SKM-1 treated with dmso at 0.1 percent for 144 hours (cell line): Measurements from ENCODE around the gene TRAF3IP1.
A peak's percentile ranks its signal among the peaks of the same experiment; 100 is the strongest.
"Not testable (repeated sequence)": the region's sequence is repeated elsewhere in the genome, so short reads cannot be mapped to it uniquely, and the experiment has no call there.

ENCODE experiments used
- DNase-seq: peaks from one replicate; lab custom pipeline; 2025; ENCODE audit not compliant: unreplicated experiment; lab: John Stamatoyannopoulos, UW

TRAF3IP1 gene

DNA sequence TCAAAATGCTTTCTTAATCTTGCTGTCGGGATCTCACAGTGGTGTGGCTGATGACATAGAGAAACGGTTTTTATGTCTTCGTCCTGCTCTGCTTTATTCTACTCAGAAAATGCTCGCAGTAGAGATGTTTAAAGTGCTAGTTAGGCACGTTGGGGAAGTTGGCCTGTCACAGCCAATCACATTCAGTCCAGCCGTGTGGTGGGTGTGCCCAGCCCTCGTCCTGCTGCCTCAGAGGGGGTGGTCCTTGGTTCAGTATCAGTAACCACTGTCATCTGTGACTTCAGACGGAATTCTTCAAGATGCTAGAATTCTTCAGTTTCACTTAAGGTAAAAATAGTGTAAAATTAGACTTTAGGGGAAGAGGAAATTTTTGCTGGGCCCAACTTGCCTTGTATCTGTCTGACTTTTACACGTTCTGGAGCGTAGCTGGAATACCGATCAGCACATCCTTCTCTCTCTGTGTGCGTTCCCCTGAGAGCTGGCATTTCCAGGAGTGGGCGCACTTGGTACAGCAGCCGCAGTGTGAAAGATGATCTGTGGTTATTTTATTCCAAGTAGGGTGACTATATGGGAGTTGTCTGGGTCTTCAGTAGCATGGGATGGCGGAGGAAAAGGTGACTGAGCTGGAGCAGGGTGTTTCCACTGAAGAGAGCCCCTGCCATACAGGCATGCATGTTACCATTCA, 18.5 kb downstream of the TRAF3IP1 start:
- no peak for DNase-seq

DNA sequence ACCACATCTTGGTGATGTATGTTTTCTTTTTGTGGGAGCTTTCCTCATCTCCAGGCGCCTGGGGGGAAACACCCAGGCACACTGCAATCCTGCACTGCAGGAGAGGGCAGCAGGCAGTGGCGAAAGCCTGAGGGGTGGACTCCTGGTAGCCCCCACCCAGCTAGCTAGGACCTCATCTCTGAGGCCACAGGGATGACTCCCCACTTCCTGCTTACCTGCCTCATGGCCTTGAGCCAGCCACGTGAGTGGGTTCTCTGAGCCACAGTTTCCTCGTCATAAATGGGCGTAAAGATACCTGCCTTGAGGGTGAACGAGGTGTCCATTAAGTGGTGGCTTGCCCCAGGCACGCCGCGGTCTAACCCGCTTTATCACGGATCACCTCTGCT, 19.1 kb downstream of the TRAF3IP1 start:
- no peak for DNase-seq

DNA sequence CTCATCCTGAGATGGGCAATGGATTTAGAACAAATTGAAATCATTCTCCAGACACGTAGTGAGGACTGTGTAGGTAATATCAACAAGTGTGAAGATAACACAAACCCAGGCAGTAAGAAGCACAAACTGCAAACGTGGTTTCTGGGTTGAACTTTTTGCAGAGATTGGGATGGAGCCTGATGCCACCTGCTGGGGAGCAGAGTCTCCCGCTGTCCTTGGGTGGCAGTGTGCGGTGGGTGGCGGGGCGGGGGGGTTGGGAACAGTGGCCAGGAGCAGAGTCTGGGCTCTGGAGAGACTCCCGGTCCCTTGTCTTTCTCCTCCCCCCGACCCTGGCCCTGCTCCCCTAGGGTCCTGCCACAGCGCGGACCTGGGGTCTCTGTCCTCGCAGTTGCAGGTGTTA, 19.5 kb downstream of the TRAF3IP1 start:
- no peak for DNase-seq

DNA sequence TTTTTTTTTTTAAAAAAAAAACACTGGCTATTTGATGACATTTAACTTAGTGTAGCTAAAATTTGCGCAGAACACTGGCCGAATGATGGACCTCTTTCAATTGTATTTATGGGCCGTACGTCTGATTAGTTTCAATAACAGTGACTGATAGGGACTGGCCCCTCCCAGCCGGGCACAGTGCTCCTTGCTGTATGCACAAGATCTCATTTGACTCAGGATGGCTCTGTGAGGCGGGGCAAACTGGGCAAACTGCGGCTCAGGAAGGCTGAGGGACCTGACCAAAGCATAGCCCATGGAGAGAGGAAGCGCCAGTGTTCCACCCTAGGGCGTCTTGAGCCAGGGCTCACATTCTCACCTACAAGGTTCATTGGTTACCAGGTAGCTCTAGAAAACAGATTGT, 21.2 kb downstream of the TRAF3IP1 start:
- DNase-seq: no peak

DNA sequence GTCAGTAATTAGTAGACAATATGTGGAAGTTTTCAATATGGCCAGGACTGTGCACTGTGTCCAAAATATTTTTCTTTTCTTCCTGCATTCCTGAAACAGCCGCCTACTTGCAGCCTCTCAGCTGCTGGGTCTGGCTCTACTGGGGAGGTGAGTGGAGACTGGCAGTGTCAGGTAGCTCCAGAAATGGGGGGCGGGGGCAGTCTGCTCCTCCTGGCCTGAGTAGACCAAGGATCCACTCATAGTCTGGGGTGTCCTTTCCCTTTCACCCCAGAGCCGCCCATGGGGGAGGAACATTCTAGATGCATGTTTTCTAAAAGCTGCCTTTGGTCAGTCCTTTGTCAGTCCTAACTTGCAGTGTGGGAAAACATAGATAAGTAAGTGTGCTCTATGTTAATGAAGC, 23.7 kb downstream of the TRAF3IP1 start:
- no peak for DNase-seq

DNA sequence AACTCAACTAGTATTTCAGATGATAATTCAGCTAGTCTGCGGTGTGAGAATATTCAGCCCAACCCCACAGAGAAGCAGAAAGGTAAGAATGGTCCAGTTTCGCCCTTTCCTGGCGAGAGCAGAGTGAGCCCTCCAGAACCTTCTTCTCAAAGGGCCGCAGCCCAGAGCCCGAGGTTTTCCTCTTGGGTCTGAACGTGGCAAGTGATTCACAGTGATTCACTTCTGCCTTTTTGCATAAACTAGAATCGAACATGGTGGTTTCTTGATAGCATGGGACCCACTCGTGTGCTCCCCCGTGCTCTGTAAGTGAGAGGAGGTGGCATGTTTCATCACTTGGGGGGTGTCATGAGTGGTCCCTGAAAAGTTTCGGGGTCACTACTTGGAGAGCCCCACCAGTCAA, 24.2 kb downstream of the TRAF3IP1 start:
- no peak for DNase-seq

DNA sequence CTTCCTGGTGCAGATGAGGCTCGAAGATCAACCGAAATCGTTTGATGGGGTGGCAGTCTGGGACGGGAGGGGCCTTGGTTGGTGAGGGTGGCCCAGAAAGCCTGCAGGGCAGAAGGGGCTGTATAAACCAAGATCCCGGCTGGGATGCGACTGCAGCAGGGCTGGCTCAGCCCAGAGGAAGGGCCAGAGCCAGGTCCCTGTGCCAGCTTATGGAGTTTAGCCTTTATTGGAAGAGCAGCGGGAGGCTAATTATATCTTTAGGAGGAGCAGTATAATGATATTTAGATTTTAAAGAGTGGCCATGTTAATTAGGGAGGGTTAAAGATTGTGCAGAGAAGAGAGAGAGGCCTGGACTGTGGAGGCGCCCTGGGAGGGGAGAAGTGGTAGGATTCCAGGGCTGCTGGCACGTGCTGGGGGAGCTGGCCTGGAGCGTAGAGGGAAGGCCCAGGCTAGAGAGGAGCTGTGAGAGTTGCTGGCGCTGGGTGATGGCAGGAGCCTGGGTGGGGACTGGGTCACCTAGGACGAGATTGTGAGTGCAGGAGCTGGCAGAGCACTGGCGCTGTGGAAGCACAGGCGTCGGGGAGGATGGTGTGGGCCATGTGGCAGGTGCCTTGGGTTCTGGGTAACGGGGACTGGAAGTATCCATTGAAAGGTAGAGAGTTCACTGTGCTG, 25.1 kb downstream of the TRAF3IP1 start:
- DNase-seq: no peak

DNA sequence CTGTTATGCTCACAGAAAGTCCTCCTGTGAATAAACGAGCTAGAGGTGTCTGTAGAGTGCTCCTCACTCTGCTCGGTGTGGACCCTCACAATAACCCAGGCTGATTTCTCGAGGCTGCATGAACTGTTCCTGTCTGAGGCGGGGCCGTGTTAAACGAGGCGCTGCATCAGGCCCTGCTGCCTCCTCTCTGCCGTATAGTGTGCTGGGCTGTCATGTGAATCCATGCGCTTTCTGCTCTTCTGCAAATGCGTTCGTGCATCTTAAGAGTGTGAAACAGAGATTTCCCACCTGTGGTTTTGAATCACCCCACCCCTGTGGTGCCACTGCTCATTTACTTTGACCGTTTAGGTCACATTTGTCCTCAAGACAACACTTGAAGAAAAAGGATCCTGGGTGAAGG, 26.2 kb downstream of the TRAF3IP1 start:
- DNase-seq: no peak

DNA sequence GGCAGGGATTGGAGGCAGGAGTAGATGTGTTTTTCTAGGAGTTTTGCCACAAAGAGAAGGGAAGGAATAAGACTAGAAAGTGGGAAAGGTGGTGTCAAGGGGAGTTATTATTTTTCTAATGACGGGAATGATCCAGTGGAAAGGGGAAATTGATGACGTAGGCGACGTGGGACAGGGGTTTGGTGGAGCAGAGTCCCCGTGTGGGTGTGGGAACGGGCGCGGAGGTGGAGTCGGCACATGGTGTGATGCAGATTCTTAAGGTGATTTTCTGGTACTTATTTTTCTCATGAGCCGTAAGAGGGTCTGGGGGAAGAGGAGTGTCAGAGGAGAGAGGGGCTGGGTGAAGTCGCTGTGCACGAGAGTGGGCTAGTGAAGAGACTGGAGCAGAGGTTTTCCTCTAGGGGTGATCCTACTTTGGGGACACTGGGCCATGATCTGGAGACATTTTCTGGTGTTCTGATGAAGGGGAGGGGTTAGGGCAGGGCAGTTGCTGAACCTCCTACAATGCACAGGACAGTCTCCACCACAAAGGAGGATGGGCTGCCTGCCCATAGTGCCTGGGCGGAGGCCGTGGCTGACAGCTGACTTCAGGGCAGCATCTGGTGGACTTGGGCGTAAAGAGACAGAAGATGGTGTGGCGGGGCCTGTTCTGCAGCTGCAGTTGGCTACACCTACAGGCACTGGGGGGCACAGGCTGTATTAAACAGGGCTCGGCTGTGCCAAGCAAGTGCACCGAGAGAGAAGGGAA, 30.0 kb downstream of the TRAF3IP1 start:
- DNase-seq: no peak

DNA sequence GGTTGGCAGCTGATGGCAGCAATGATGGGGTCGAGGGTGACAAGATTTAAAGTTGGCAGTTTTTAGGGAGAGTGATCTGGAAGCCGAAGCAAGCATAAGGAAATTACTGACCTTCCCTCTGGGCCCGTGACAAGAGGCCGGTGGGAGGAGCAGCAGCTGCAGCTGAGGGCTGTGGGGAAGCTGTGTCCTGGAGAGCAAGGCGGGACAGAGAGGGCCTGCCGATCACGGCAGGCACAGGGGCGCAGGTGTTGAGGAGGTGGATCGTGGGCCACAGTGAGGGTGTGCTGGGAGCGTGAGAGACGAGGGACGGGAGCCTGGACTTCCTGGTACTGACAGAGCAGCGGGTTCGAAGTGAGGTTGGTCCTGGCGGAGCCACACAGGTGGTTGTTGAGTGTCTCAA, 31.0 kb downstream of the TRAF3IP1 start:
- no peak for DNase-seq

DNA sequence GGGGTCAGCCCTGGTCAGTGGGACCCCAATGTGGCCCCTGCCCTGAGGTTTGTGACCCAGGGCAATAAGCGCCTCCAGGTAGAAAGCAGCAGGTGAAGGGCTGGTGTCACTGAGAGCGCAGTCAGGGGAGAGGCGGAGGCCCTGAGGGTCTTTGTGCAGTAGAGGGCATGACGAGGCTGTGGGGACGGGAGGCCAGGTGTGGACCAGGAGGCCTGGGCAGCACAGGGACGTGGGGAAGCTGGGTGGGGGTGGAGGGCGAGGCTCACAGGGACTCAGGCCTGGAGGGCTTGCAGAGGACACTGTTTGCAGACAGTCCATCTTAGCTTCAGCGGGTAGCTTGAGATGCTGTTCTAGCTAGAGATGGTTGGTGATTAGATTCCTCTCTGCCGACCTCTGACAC, 32.0 kb downstream of the TRAF3IP1 start:
- no peak for DNase-seq

DNA sequence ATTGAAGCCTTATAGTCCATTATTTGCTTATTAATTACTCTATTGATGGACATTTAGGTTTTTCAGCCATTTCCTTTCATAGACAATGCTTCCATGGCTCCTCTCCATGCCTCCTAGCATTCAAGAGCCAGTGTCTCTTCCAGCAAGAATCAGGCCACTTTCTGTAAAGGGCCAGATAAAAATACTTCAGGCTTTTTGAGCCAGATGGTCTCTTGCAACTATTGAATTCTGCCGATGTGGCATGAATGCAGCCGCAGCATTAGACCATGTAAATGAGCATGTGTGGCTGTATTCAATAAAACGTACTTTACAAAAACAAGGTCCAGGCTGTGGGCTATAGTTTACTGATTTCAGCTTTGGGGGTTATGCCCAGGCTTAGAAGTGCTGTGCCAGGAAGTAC, 38.5 kb downstream of the TRAF3IP1 start:
- DNase-seq: no peak

DNA sequence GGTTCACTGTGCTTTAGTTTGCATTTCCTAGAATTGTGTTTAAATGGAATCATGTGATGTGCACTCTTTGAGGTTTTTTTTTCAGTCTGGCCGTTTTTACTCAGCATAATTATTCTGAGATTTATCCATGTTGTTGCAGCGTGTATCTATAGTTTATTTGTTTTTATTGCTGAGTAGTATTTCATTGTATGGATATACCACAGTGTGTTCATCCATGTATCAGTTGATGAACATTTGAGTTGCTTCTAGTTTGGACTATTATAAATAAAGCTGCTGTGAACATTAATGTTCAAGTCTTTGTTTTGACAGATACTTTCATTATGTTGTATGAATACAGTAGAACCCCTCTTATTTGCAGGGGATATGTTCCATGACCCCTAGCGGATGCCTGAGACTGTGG, 39.1 kb downstream of the TRAF3IP1 start:
- no peak for DNase-seq

DNA sequence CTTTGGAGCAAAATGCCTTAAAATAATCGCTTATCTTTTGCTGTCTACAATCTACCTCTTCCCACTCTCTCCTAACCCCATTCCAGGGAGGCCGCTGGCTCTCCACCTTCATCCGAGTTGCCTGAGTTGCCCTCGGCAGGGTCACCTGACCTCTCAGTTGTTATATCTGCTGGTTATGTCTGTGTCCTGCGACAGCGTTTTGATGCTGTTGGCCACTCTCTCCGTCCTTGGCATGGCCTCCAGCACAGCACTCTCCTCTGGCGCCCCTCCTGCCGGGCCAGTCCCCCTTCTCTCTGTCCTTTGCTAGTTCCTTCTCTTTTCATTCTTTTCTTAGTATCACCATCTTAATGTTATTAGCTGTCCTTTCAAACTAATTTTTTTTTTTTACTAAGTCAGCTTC, 41.6 kb downstream of the TRAF3IP1 start:
- no peak for DNase-seq

DNA sequence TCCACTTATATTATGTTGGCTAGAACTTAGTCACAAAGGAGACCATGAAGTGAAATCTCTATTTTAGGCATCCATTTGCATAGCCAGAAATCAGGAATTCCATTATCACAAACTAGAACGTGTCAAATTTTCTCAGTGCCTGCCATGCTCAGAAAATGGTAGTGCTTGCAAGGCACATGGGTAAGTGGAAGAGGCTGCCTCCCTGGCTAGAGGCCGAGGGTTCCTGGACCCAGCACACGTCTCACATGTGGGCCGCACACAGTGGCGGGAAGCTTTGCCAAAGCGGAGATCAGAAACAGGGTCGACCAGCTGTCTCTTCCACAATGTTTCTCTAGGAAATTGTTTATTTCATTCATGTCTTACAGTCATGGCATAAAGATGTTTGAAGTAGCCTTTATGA, 42.3 kb downstream of the TRAF3IP1 start:
- no peak for DNase-seq

DNA sequence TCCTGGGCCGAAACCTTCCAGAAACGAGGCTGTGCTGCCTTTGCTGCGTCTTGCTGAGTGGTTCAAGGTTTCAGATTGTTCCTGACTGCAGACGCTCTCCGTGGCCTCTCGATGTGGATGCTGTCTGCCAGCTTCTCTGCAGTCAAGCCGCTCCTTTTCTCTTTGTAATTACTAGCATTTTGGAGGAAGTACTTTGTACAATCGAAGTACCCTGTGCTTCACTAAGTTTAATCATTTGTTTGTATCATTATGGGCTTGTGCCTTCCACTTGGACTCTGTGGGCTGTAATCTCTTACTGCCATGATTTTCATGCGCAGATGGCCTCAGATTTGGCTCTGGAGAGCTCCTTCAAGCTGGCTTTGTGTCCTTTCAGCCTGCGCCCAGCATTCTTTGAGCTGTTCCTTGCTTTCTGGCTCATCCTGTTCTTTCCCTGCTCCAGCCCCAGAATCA, 49.3 kb downstream of the TRAF3IP1 start:
- no peak for DNase-seq

DNA sequence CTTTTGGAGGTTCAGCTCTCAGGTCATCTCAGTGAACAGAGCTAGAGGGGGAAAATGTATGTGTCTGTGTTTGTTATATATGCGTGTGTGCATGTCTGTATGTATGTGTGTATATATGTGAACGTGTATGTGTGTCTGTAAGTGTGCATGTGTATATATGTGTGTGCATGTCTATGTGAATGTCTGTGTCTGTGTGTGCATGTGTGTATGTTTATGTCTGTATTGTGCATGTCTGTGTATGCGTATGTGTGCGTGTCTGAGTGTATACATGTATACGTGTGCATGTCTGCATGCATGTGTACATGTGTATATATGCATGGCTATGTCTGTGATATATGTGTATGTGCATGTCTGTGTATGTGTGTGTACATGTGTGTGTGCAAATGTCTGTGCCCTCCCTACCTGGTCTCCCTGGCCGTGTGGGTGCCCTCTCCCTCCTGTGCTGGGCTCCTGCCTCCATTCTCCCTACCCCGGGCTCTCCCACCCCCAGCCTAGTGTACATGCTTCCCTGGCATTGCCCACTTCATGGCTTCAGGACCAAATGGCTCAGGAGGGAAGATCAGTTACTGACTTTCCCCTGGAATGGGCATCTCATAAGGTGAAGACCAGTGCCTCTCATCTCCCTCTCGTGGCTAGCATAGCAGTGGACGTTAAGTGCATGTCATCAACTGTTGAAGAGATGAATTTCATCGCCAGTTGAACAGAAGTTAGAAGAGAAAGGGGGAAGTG, 49.9 kb downstream of the TRAF3IP1 start:
- no peak for DNase-seq

DNA sequence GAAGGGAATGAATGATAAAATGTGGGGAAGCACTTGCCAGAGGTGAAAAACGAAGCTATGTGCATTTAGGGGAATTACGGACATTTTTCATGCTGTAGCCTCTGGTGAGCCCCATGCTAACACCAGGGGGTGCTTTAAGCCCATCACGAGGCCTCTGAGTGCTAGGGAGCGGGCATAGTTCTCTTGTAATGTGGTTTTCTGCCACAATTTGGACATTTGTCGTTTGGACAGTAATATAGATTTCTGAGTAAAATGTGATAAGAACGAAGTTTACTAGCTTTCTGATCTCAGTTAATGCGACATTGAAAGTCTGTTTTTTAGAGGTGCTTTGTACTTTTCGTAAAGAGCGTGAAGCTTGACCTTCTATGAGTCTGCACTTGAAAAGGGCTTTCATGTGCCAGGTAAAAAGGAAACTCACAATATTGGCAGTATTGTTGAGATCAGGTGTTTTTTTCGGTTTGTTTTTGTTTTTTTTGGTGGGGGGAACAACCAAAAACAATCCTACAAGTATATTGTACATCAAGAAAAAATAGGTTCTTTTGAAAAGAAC, 50.6 kb downstream of the TRAF3IP1 start:
- peak; percentile 73 for DNase-seq

DNA sequence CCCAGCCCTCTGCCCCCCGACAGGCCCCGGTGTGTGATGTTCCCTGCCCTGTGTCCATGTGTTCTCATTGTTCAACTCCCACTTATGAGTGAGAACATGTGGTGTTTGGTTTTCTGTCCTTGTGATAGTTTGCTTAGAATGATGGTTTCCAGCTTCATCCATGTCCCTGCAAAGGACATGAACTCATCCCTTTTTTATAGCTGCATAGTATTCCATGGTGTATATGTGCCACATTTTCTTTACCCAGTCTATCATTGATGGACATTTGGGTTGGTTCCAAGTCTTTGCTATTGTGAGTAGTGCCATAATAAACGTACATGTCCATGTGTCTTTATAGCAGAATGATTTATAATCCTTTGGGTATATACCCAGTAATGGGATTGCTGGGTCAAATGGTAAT, 52.0 kb downstream of the TRAF3IP1 start:
- not testable (repeated sequence) for DNase-seq

DNA sequence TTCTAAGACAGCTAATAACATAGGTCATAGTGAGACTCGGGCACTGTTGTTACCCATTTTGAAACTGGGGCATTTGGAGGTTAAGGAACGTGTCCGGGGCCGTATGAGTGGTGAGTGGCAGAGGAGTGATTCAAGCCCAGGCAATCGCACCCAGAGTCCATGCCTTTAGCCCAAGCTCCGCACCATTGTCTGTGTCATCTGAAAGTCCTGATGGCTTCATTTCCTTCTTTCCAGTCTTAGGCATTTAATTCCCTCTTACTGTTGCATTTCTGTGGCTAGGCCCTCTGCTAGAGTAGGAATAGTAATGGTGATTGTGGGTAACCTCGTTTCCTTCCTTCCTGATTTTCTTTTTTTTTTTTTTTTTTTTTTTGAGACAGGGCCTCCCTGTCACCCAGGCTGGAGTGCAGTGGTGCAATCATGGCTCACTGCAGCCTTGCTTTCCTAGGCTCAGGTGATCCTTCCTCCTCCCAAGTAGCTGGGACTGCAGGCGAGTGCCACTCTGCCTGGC, 56.6 kb downstream of the TRAF3IP1 start:
- peak; percentile 88 for DNase-seq
